Small intestine (tissue), 7 donors: ENCODE data around the gene ELF1. TPM values are rescaled to one million over a fixed set of nuclear protein-coding genes. Genes with fewer than 3 reads are reported as not detected.
"Not testable (repeated sequence)": the region's sequence is repeated elsewhere in the genome, so short reads cannot be mapped to it uniquely, and the experiment has no call there.

Experiments used
- DNase-seq, 2 donors: peaks; one replicate each; pipeline versions ENCODE4 v3.0.0 to v3.0.0-alpha.2; 2013
- FAIRE-seq: peaks from 2 replicates; lab custom pipeline; 2012; peaks lifted over from hg19 to GRCh38; lab: Jason Lieb, UNC
- H3K27ac ChIP-seq, 3 donors: one replicate each; pipeline ENCODE4 v1.5.1; 2013; ENCODE audit warnings: low read length in 2 of 3, mild to moderate bottlenecking in 2 of 3, control low read depth in 1 of 3, inconsistent platforms in 1 of 3, low read depth in 1 of 3, moderate library complexity in 1 of 3
- H3K27me3 ChIP-seq, 3 donors: one replicate each; pipeline ENCODE4 v1.6.1; 2013; ENCODE audit warnings: low read length in 3 of 3, inconsistent platforms in 1 of 3; ENCODE audit not compliant: control insufficient read depth in 3 of 3, insufficient read depth in 3 of 3
- H3K36me3 ChIP-seq, 3 donors: one replicate each; pipeline ENCODE4 v1.6.1; 2013; ENCODE audit warnings: low read length in 3 of 3, inconsistent platforms in 1 of 3, low read depth in 1 of 3, mild to moderate bottlenecking in 1 of 3, moderate library complexity in 1 of 3; ENCODE audit not compliant: control insufficient read depth in 3 of 3, insufficient read depth in 2 of 3
- H3K4me1 ChIP-seq, 3 donors: one replicate each; pipeline ENCODE4 v1.6.1; 2013; ENCODE audit warnings: low read length in 2 of 3, inconsistent platforms in 1 of 3, low read depth in 1 of 3, mild to moderate bottlenecking in 1 of 3, moderate library complexity in 1 of 3; ENCODE audit not compliant: control insufficient read depth in 3 of 3, insufficient read depth in 2 of 3
- H3K4me3 ChIP-seq, 3 donors: one replicate each; pipeline ENCODE4 v1.5.1; 2013; ENCODE audit warnings: low read length in 3 of 3, control low read depth in 1 of 3, inconsistent platforms in 1 of 3, low read depth in 1 of 3, mild to moderate bottlenecking in 1 of 3, moderate library complexity in 1 of 3
- H3K9me3 ChIP-seq, 2 donors: one replicate each; pipeline ENCODE4 v1.6.1; 2013; ENCODE audit warnings: low read depth in 1 of 2, low read length in 1 of 2; ENCODE audit not compliant: control insufficient read depth in 2 of 2, insufficient read depth in 1 of 2
- whole genome bisulfite sequencing, 3 donors: extraction: QIAGEN DNeasy Blood & Tissue Kit; methylation state at CpG; one replicate each; pipeline ENCODE4 v1.1.7; 2013; 5-methylcytosine and 5-hydroxymethylcytosine counted together
- polyA plus RNA-seq, 4 donors: library from polyadenylated mRNA; stranded (reverse) in 3 of 4; unstranded in 1 of 4; fragments of 200-250 nt in 3 of 4; fragments of 120-200 nt in 1 of 4; gene quantifications; one replicate each; pipeline versions ENCODE4 v1.2.1 to v1.2.3, GENCODE V29; 2013
- donor health status: healthy with polysubstance abuse.
- donor health status: control.
- donor health status: control.
- donor health status: Bipolar disorder and iron deficiency.
- donor health status: healthy.

ELF1 gene
- polyA plus RNA-seq, 4 donors: 34.3 to 91.3 (median 39.4) TPM

DNA sequence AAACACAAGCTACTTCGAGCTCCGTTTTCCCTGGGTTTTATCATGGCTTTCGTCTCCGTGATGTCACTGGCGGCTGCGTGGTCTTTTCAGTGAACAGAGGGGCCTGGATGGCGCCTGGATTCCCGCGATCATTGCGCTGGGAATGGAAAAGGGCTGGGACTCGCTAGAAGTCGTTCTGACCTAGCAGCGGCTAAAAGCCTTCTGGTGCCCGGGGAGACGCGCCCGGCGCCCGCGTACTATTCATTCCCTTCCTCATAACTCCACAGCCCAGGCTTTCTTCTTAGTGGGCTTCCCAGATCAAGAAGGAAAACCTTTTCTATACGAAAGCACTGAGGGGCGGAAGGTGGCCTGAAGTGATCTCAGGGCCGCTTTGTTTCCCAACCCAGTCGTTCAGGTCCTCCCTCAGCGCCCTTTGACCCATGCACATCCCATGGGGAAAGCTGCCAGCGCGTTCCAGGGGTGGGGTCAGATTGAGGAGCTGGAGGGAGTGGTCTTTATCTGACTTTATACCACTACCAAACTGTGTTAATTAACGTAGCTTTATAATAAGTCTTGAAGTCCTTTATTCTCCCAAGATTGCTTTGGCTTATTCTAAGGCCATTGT, 96.6 kb downstream of the ELF1 start:
- FAIRE-seq: no peak
- Histone ChIP-seq H3K4me1 (peaks cover 0 to 7% (median 5%) of the 10 kb centered on the region in 3 donors), H3K36me3 (peaks cover 0 to 3% (median 0%) of the 10 kb centered on the region in 3 donors), H3K9me3 (no peaks in the 10 kb centered on the region), H3K27ac (peak overlapping the region; percentile 70 to 84 (median 77)), H3K27me3 (no peaks in the 10 kb centered on the region), H3K4me3 (peak overlapping the region in 1 of 3 donors; percentile 42)
- 50 to 64% (median 57%) methylated on average over 27 to 28 of the region's 28 CpGs for WGBS, 3 donors
- peak; percentile 79 to 91 for DNase-seq

GRCh38 chr13:40920826-40921225, 98.3 kb downstream of the ELF1 start:
- Histone ChIP-seq H3K4me3 (peak overlapping the region in 2 of 3 donors; percentile 55 to 72), H3K36me3 (peaks cover 0 to 3% (median 0%) of the 10 kb centered on the region in 3 donors), H3K9me3 (no peaks in the 10 kb centered on the region), H3K27me3 (no peaks in the 10 kb centered on the region), H3K27ac (peak overlapping the region; percentile 78 to 95 (median 94)), H3K4me1 (peaks cover 0 to 7% (median 5%) of the 10 kb centered on the region in 3 donors)
- WGBS, 3 donors: 5 to 10% (median 7%) methylated on average over 5 of the region's 5 CpGs
- FAIRE-seq: no peak
- DNase-seq: peak in 1 of 2 donors; percentile 12

- WGBS, 3 donors: 51 to 71% (median 71%) methylated on average over 7 of the region's 7 CpGs
- H3K4me3 ChIP-seq: peak overlapping the region in 1 of 3 donors; percentile 3
- H3K27me3 ChIP-seq, H3K4me1 ChIP-seq, DNase-seq, H3K36me3 ChIP-seq, FAIRE-seq, H3K9me3 ChIP-seq, H3K27ac ChIP-seq: not testable (repeated sequence)
Observed at GRCh38 chr13:40919901-40920300, 99.2 kb downstream of the ELF1 start.

- peaks cover 0 to 5% (median 0%) of the 10 kb centered on the region in 3 donors for H3K4me1 ChIP-seq
- no peak overlapping the region for H3K4me3 ChIP-seq
- WGBS, 3 donors: 75 to 80% (median 78%) methylated on average over 6 of the region's 6 CpGs
- H3K9me3 ChIP-seq: no peaks in the 10 kb centered on the region
- H3K36me3 ChIP-seq: no peaks in the 10 kb centered on the region
- no peaks in the 10 kb centered on the region for H3K27me3 ChIP-seq
- FAIRE-seq: no peak
- no peak overlapping the region for H3K27ac ChIP-seq
- DNase-seq: no peak
Observed at GRCh38 chr13:40916207-40916998, 102.7 kb downstream of the ELF1 start.

- not testable (repeated sequence) for H3K4me3 ChIP-seq, H3K4me1 ChIP-seq, H3K9me3 ChIP-seq, H3K27me3 ChIP-seq, H3K36me3 ChIP-seq
- DNase-seq: peak; percentile 42 to 57
- FAIRE-seq: peak; percentile 36
- H3K27ac ChIP-seq: peak overlapping the region; percentile 46 to 75 (median 55)
Observed at GRCh38 chr13:40914863-40915262, 104.3 kb downstream of the ELF1 start.

DNA sequence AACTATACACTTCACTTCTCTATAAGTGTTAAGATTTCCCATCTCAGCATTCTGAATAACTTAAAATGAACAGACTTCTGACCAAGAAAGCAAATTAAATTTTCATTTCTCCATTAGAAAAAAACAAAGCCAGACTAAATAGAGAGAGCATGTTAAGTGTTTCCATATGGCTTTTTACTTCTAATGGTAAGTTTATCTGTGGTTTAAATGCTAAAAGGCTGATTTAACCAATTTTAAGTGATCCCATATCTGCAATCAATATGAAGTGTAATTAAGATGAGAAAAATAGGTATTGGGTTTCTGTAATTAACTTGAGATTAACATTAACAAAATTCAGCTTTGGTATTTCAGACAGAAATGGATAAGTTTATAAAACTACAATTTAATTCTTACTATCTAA, 107.8 kb downstream of the ELF1 start:
- DNase-seq (no peak), FAIRE-seq (no peak)
- H3K36me3 ChIP-seq: peaks cover 0 to 9% (median 0%) of the 10 kb centered on the region in 3 donors
- no peak overlapping the region for H3K4me3 ChIP-seq
- peaks cover 0 to 8% (median 0%) of the 10 kb centered on the region in 3 donors for H3K4me1 ChIP-seq
- H3K27ac ChIP-seq: no peak overlapping the region
- no peaks in the 10 kb centered on the region for H3K27me3 ChIP-seq
- peaks cover 0 to 2% of the 10 kb centered on the region in 2 donors for H3K9me3 ChIP-seq

GRCh38 chr13:40910324-40911050, 108.6 kb downstream of the ELF1 start:
- FAIRE-seq (no peak), DNase-seq (peak in 1 of 2 donors; percentile 23)
- whole genome bisulfite sequencing, 3 donors: 76 to 78% (median 77%) methylated on average over 2 of the region's 2 CpGs
- Histone ChIP-seq H3K9me3 (peaks cover 0 to 2% of the 10 kb centered on the region in 2 donors), H3K4me3 (no peak overlapping the region), H3K27me3 (no peaks in the 10 kb centered on the region), H3K27ac (peak overlapping the region in 1 of 3 donors; percentile 62), H3K4me1 (peaks cover 0 to 8% (median 0%) of the 10 kb centered on the region in 3 donors), H3K36me3 (peaks cover 0 to 12% (median 0%) of the 10 kb centered on the region in 3 donors)

DNA sequence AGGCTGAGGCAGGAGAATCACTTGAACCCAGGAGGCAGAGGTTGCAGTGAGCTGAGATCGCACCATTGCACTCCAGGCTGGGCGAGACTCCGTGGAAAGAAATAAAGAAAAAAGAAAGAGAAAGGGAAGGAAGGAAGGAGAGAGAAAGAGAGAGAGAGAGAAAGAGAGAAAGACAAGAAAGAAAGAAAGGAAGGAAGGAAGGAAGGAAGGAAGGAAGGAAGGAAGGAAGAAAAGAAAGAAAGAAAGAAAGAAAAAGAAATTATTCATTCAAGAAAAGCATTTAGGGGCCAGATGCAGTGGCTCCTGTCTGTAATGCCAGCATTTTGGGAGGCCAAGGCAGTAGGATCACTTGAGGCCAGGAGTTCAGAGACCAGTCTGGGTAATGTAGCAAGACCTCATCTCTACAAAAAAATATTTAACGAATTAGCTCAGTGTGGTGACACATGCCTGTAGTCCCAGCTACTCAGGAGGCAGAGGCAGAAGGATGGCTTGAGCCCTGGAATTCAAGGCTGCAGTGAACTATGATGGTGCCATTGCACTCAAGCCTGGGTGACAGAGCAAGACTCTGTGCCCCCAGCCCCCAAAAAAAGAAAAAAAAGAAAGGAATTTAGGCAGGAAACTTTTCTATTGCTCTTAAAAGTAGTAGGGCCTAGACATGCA, 109.4 kb downstream of the ELF1 start:
- Histone ChIP-seq H3K36me3 (peaks cover 0 to 12% (median 0%) of the 10 kb centered on the region in 3 donors), H3K27ac (peak overlapping the region in 1 of 3 donors; percentile 62)
- DNase-seq, H3K27me3 ChIP-seq, H3K9me3 ChIP-seq, H3K4me1 ChIP-seq, H3K4me3 ChIP-seq, FAIRE-seq: not testable (repeated sequence)
- 97 to 99% (median 99%) methylated on average over 4 of the region's 4 CpGs for WGBS, 3 donors
